Suprapubic skin (tissue), 2 donors: ENCODE data around the gene TLR10.

Experiments
- EP300 ChIP-seq: sonication (generic); formaldehyde crosslinking; IDR thresholded peaks from one replicate; pipeline ENCODE4 v1.6.1; 2017; ENCODE audit warnings: antibody characterized with exemption
- POLR2A ChIP-seq, 2 donors: fragments of 450-650 bp; IDR thresholded peaks; one replicate each; pipeline ENCODE4 v1.6.1; 2017; ENCODE audit warnings: antibody characterized with exemption in 2 of 2, mild to moderate bottlenecking in 2 of 2, moderate library complexity in 2 of 2

DNA sequence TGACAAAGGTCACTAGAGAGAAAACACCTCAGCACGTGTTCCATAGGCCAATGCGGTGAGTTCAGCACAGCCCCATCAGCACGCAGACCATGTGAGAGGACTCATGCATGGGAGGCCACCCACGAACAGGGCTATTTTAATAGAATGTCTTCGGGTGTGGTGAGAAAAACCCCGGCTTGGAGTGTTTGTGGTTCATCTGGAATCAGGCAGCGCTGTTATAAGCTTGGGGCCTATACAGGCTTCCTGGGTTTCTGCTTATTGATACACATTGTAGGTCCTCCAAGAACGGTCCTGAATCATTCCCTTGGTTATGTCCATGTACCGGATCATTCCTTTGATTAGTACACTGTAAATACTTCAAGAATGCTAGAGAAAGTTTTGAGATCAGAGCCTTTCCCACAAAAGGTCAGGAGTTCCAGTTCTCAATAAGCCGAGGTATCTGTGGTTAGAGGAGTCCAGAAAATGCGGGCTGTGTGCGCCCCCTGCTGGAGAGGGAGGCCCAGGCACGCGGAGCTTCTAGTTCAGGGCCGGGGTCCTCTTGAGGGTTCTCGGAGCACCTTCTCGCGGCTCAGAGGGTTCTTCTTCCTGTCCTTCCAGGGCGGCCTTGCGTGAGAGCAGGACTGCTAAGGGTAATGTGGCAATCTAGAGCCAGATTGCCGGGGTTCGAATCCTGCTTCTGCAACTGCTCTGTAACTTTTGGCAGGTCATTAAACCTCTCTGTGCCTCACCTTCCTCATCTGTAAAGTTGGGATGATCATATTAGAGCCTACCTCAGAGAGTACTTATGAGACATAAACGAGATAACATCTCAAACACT is 51.8 kb downstream of the TLR10 start:
- TF ChIP-seq POLR2A (IDR thresholded peaks at IDR 0.05) (no peak), EP300 (no peak)
